ENCODE measurements around the gene CEACAM5.
"Not testable (repeated sequence)": the region's sequence is repeated elsewhere in the genome, so short reads cannot be mapped to it uniquely, and the experiment has no call there.

CEACAM5 gene

GRCh38 chr19:41753159-41753558, 44.7 kb downstream of the CEACAM5 start:
- peak; percentile 45 for TF ChIP-seq CTCF (IDR thresholded peaks at IDR 0.05; ENCODE audit: control insufficient read depth, extremely low read depth, insufficient read depth)
- no peak overlapping the region for H3K4me3 ChIP-seq (ENCODE audit: low read depth, low read length)
- no peak for DNase-seq (ENCODE audit: low read depth)

- TF ChIP-seq CTCF (IDR thresholded peaks at IDR 0.05; ENCODE audit: control insufficient read depth, extremely low read depth, insufficient read depth), result peak; percentile 49
- no peak for DNase-seq (ENCODE audit: low read depth)
- H3K4me3 ChIP-seq (ENCODE audit: low read depth, low read length), result no peak overlapping the region
These were observed 45.6 kb downstream of the CEACAM5 start for GRCh38 chr19:41753936-41754529.

- no peak within 1 kb of the TSS for H3K4me3 ChIP-seq (ENCODE audit: low read depth, low read length)
- DNase-seq (ENCODE audit: low read depth), result no peak
- TF ChIP-seq CTCF (IDR thresholded peaks at IDR 0.05; ENCODE audit: control insufficient read depth, extremely low read depth, insufficient read depth), result no peak
These were observed 47.0 kb downstream of the CEACAM5 start, which contains the start of gene CEACAM6 for GRCh38 chr19:41755328-41755913. CEACAM6 (plus strand) TSS chr19:41755530; CDS start chr19:41755639, 109 bp downstream.

- no peak for DNase-seq (ENCODE audit: low read depth)
- TF ChIP-seq CTCF (IDR thresholded peaks at IDR 0.05; ENCODE audit: control insufficient read depth, extremely low read depth, insufficient read depth), result no peak
- H3K4me3 ChIP-seq (ENCODE audit: low read depth, low read length), result no peak overlapping the region
These were observed 50.4 kb downstream of the CEACAM5 start for GRCh38 chr19:41758846-41759245.

GRCh38 chr19:41767115-41767514, 58.7 kb downstream of the CEACAM5 start:
- no peak for TF ChIP-seq CTCF (IDR thresholded peaks at IDR 0.05; ENCODE audit: control insufficient read depth, extremely low read depth, insufficient read depth)
- H3K4me3 ChIP-seq (ENCODE audit: low read depth, low read length), result no peak overlapping the region
- DNase-seq (ENCODE audit: low read depth), result no peak

- H3K4me3 ChIP-seq (ENCODE audit: low read depth, low read length); DNase-seq (ENCODE audit: low read depth): not testable (repeated sequence)
These were observed 59.7 kb downstream of the CEACAM5 start for GRCh38 chr19:41768105-41768504.

GRCh38 chr19:41769608-41770007, 61.2 kb downstream of the CEACAM5 start:
- no peak for DNase-seq (ENCODE audit: low read depth)
- H3K4me3 ChIP-seq (ENCODE audit: low read depth, low read length), result no peak overlapping the region
- TF ChIP-seq CTCF (IDR thresholded peaks at IDR 0.05; ENCODE audit: control insufficient read depth, extremely low read depth, insufficient read depth), result no peak

All from LNCaP clone FGC (cell line).